GM19238 (cell line): Measurements from ENCODE around the gene LCE1B.

Source experiments
- DNase-seq: peaks from one replicate; pipeline ENCODE4 v3.0.0; 2011; ENCODE audit warnings: low spot score; ENCODE audit not compliant: insufficient read length

LCE1B gene, protein sequence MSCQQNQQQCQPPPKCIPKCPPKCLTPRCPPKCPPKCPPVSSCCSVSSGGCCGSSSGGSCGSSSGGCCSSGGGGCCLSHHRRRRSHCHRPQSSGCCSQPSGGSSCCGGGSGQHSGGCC

DNA sequence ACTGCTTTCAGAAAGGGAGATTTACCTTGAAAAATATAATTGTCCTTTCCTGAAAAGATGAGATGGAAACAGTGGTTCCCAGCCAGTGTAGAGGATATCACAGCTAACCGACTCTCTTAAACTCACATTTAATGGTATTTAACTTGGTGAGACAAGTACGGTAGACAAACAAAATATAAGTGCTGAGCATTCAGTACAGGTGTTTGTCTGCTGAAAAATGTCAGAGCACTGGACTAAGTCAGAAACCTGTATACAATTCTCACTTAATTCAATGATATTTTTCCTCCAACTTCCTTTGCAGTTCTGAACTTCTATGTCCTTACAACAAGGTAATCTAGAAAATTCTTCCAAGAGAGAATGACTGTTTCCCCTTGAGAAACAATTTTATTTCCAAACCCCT lies at the start of gene LCE1B:
TSS of gene LCE1B (plus strand) at position 301 of the 400 bp plus-strand sequence. CDS start 476 bp downstream, outside the sequence.
- no peak for DNase-seq

DNA sequence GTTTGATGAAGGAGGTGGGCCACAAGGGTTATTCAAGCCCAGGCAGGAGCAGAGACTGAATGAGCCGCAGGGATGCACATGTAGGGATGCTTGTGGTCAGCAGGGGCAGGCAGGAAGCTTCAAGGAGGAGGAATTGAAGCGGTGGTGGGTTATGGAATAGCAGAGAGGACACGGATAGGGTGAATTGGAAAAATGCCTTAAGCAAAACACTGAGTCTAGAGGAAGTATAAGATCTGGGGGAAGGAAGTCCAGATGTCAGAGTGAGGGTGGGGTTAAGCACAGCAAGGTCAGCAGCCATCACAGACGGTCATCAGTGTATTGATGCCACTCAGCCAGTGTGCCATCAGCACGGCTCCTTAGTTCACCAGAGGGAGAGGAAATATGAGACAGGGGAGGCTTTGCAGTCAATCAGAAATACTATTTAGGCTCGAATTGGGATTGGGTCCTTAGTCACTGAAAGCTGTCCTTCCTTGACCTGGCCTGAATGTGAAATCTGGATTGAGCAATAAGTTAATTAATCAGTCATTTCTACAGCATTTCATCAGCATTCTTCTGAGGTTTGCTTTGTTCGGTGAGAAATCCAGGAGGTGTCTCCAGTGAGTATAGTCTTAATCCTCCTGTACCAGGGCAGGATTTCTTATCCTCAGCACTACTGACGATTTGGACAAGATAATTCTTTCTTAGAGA lies 42.8 kb upstream of the LCE1B start:
- DNase-seq = no peak

DNA sequence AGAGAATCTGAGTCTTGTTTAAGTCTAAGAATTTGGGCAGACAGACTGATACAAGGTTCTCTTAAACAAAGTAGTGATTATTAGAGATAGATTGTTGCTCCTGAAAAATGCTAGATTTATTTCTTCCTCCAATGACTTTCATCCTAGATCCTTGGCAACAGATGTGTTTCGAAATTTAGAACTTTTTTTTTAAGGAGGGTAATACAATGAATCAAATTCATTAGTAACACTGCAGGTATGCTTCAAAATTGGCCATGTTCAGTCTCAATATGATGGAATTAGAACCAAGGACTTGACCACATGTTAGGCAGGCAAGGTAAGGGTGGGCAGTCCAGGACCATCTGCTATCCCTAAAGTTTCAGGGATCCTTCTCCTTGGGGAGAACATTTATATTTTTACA lies 41.4 kb upstream of the LCE1B start:
- DNase-seq = no peak

DNA sequence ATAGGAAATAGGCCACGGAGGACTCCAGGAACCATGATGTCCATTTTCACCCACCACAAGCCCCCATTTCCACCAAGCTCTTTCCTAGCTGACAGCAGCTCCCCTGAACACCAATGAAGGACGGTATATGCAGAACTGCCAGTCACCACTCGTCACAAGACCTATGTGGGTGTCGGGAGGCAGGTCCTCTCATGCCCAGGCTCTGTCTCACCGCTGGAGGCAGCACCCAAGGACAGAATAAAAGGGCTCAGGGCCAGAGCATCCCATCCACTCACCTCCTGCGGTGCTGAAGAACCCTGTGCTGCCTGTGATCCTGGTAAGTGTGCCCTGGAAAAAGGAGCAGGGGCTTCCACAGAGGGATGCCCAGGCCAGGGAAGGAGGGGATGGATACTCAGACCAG lies 36.9 kb upstream of the LCE1B start, which contains the start of gene LCE1F:
TSS of gene LCE1F (plus strand) at position 266 of the 400 bp plus-strand sequence. CDS start 1,232 bp downstream, outside the sequence.
- DNase-seq = no peak

DNA sequence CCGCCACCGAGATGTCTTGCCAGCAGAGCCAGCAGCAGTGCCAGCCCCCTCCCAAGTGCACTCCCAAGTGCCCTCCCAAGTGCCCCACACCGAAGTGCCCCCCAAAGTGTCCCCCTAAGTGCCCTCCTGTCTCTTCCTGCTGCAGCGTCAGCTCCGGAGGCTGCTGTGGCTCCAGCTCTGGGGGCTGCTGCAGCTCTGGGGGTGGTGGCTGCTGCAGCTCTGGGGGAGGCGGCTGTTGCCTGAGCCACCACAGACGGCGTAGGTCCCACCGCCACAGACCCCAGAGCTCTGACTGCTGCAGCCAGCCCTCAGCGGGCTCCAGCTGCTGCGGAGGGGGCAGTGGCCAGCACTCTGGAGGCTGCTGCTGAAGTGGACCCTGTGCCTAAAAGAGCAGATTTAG lies 35.4 kb upstream of the LCE1B start:
- no peak for DNase-seq

DNA sequence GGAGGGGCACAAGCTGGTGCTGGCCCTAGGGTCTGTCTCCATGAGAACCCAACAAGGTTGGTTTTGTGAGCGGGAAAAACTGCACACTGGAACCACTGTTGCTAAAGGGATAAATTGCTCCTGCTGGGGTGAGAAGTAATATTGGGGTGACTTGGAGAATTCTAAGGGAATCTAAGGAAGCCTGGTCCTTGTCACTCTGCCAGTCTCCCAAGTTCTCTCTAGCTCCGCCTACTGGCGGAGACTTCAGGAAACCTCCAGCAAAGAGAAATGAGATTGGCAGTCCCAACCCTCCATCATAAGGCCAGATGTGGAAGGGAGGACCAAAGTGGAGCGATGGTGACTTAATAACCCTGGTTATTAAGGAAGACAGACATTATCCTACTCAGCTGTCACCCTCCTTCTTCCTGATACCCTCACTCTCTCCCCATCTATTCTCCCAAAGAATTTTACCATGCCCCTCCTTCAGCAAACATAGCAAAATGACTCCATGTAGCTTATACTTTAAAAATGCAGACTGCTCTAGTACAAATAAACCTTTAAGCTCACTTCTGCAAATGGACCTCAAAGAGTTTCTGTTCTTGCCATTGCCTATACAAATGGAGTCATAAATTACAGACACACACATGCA lies 34.1 kb upstream of the LCE1B start:
- DNase-seq = no peak

DNA sequence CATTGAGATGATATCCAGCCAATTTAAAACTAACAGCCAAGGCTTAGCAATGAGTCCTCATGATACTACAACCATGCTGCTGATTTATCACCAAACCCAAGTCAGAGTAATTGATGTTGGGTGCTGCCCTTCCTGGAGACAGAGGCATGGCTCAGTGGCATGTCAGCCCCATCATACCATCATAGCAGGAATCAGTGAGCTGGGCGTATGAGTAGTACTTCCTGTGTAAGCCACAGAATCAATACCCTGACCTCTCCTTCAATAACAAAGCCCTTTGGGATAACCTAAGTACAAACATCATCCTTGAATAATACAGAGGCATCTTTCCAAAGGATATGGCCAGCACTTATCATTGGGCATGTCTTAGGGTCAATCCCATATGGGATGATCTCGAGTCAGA lies 28.7 kb upstream of the LCE1B start:
- DNase-seq = no peak

DNA sequence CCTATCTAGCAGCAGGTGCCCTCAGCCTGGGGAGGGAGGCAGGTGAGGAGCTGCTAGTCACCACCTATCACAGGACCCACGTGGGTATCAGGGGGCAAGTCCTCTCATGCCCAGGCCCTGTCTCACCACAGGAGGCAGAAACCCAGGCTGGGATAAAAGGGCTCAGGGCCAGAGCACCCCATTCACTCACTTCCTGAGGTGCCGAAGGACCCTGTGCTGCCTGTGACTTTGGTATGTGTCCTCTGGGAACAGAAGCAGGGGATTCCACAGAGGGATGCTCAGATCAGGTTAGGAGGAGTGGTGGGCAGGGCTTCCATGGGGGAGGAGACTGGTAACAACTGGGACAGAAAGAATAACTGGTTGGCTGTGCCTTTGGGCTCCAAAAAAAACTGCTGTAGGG lies 25.7 kb upstream of the LCE1B start, which contains the start of gene LCE1E:
TSS of gene LCE1E (plus strand) at position 181 of the 400 bp plus-strand sequence. CDS start 1,043 bp downstream, outside the sequence.
- DNase-seq = no peak

DNA sequence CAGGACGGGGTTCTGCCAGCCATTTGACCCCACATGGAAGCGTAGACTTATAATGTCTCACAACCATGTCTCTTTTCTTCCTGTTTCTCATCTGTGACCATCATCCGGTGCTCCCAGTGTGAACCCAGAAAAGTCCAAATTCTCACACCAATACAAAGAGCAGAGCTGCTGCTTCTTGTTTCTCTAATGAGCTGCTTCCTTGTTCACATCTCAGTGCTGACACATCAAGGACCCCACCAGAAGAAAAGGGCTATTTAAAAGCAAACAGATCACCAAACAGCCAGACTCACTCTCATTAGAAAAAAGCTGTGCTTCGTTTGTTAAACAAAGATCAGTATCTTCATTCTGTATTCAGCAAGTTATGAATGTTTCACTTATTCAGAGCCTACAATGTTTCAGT lies 16.1 kb upstream of the LCE1B start:
- no peak for DNase-seq

DNA sequence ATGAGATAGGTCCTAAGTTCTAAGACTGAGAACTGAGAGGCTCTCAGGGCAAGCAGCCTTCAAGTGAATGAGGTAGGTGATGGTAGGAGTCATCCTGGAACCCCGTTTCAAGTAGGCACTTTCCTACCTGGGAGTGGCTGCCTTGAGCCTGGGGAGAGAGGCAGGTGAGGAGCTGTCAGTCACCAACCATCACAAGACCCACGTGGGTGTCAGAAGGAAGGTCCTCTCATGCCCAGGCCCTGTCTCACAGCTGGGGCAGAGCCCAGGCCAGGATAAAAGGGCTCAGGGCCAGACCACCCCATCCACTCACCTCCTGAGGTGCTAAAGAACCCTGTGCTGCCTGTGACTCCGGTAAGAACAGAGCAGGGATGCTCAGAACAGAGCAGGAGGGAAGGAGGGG lies 15.3 kb upstream of the LCE1B start, which contains the start of gene LCE1D:
TSS of gene LCE1D (plus strand) at position 301 of the 400 bp plus-strand sequence. CDS start 1,074 bp downstream, outside the sequence.
- no peak for DNase-seq

DNA sequence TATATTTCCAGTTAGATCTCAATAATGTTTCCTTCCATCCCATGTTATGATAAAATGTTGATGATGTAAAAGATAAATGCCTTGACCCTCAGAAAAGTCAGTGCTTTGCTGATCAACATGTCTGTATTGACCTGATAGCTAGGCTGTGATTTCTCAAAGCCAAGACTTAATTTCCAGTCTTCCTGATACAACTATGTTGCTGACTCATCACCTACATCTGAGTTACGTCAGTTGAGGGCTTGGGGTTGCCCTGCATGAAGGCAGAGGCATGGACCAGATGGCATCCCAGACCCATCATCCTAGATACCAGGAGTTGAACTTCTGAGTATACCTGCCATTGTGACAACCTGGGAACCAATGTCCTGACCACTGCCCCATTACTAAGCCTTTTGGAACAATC lies 10.4 kb upstream of the LCE1B start:
- no peak for DNase-seq

DNA sequence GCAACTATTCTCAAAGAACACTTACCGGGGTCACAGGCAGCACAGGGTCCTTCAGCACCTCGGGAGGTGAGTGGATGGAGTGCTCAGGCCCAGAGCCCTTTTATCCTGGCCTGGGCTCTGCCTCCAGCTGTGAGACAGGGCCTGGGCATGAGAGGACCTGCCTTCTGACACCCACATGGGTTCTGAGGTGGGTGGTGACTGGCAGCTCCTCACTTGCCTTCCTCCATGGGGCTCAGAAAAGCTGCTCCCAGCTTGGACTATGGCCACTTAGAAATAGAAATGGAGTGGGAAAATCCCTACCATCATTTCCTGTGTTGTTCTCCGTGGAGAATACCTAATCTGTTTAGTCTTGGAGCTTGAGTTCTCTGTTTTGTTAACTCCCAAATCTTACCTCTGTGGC lies 5.2 kb upstream of the LCE1B start, which contains the start of gene LCE1C:
TSS of gene LCE1C (minus strand) at position 76 of the 400 bp plus-strand sequence. CDS start 1,173 bp downstream, outside the sequence.
- no peak for DNase-seq

DNA sequence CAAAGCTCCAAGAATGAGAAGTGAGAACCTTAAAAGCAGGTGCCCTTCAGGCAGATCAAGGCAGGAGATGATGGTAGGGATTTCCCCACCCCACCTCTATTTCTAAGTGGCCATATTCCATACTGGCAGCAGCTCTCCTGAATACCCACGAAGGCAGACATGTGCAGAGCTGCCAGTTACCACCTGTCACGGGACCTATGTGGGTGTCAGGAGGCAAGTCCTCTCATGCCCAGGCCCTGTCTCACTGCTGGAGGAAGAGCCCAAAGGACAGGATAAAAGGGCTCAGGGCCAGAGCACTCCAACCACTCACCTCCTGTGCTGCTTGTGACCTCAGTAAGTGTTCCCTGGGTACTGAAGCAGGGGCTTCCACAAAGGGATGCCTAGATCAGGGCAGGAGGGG lies 721 bp upstream of the LCE1B start:
- no peak for DNase-seq

DNA sequence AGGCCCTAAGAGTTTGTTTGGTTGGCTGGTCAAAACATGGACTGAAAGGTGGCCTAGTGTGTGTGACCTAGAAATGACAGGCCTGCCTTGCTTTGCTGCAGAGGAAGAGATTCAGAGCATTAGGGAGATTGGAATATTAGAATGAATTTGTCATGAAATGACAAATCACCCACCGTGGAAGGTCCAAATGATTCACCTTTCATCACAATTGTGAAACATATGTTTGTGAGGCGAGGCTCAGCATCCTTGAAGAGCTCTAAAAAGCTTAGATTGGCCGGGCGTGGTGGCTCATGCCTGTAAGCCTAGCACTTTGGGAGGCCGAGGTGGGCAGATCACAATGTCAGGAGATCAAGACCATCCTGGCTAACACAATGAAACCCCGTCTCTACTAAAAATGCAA lies 5.5 kb downstream of the LCE1B start:
- no peak for DNase-seq

DNA sequence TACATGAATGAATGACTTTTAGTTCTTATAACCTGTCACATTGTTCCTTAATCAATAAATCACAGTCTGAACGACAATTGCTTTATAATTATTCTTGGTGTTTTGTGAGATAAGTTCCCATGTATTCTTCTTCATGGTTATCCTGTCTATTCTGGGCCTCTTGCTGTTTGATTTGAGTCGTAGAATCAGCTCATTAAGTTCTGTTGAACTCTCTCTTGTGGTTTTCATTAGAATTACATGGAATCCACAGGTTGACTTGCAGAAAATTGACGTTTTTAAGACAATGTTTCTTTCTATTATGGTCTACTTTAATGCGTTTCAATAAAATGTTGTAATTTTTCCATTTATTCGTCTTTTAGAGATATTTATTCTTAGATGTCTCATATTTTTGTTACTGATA lies 11.5 kb downstream of the LCE1B start:
- no peak for DNase-seq

DNA sequence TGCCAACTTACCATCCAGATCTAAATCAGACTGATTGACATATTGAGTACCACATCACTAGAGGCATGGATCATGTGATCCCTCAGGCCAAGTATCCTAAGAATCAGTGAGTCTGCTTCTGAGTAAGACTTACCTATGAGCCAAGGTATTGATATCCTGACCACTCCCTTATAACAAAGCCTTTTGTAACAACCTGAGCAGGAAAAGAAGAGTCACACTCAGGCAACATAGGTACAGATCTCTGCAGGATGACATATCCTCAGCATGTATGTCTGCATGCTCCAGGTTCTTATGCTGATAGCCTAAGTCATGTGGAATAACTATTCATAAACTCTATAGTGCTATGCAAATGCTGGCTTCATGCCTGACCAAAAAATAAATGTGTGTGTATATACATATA lies 13.2 kb downstream of the LCE1B start:
- DNase-seq = no peak

DNA sequence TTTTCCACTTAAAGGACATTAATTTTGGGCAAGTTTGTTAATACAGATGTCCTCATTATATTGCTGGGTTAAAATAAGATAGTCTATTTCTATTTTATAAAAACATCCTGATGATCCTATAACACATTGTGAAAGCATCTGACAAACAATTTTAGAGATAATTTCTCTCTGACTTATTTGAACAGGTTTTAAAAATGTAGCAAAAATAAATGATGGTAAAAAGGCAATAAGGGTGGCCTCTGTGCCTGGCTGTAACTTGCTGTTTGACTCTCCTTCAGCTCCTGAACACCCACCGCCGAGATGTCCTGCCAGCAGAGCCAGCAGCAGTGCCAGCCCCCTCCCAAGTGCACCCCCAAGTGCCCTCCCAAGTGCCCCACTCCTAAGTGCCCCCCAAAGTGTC lies 15.4 kb downstream of the LCE1B start, which contains the start of gene LCE1A:
TSS of gene LCE1A (plus strand) at position 301 of the 400 bp plus-strand sequence. CDS start at position 301, 0 bp downstream.
- no peak for DNase-seq

DNA sequence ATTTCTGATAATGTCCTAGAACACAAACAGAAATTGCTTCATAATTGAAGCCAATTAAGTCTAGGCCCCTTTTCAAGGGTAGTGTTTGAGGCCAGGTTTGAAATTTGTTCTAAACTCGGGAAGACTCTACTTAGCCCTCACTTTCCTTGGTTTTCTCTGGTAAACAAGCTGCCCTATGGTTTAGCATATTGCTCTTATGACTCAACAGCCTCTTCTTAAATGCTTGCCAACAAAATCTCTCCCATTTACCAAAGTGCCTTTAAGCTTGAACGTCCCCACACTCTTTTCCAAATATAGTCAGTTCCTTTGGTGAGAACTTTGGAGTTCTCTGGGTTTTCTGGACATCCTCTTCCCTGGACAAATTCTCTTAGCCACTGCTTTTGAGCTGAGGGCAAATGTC lies 25.1 kb downstream of the LCE1B start:
- no peak for DNase-seq

DNA sequence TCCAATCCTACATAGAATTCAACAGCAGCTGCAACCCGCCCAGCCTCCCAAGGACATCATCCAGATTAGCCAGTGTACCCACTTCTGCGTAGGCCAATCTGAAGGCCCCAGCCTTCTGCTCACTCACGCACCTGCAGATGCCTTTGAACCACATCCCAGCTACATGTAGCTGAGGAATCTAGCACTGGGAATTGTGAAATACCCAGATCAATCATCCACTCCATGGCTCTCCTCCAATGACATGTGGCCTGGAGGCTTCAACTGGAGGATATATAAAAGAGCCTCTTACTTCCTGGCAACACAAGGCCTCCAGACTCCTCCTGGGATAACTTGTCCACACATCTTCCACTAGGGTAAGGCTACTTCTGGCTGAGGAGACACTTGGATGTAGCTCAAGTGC lies 30.8 kb downstream of the LCE1B start, which contains the start of gene LCE6A:
TSS of gene LCE6A (plus strand) at position 301 of the 400 bp plus-strand sequence. CDS start 665 bp downstream, outside the sequence.
- DNase-seq = no peak

DNA sequence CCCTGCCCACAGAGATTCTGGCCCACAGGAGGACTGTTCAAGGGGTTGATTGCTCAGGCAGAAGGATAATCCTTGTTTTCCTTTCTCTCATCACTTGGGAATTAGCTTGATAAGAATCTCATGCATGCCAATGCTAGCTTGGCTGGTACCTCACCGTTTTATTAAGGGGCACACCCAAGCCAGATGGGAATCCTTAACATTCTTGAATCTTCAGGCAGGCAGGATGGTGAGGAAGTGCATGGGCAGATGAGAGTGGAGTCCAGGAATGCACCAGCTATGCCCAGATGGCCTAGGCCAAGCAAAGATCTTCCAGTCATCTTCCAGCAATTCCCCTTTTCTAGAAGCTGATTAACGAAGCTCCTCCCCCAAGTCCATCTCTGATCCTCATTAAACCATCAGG lies 43.9 kb downstream of the LCE1B start:
- DNase-seq = no peak

DNA sequence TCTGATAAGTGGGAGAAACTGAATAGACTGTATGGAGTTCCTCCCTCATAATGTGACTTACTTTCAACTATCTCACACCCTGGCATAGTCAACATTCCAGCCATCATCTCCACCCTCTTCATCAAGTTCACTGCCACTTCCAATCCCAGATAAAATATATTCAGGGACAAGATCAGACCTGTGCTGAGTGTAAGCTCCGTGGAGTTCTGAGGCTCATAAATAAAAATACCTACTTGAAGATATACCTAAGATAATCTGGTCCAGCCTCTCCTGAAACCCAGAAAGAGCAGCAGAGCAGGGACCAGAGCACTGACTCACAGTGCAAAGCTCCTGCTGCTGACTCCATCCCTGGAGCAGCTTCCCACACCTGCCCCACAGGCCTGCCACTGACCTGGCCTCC lies 46.3 kb downstream of the LCE1B start:
- no peak for DNase-seq

DNA sequence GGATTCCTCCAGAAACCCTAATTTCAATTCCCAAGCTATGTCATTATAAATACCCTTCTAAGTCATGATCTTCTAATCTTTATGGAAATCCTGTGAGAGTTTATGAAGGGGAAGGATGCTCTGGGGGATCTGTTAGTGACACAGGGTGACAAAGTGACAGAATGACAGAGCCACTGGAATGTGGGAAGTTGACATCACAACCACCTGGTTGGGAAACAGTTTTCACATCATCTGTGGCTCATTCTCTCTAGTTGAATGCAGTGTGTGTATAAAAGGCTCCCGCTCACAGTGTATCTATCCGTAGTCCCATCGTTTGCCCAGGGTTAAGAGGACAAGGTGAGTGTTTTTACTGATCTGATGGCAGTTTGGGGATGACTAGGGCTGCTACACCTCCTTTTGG lies 47.9 kb downstream of the LCE1B start, which contains the start of gene LCE7A:
TSS of gene LCE7A (plus strand) at position 301 of the 400 bp plus-strand sequence. CDS start 702 bp downstream, outside the sequence.
- no peak for DNase-seq
